Activated T-helper 2 cell treated with anti-CD3 and anti-CD28 coated beads, Interferon-gamma antibody, Interleukin-2, Interleukin-4, amounts not matched to agents 10 μg/mL and 5 μg/mL and 100 μg/mL, durations not matched to agents 14 hours and 24 hours and 36 hours (primary cell): ENCODE data around the gene KRT35. TPM values are rescaled to one million over a fixed set of nuclear protein-coding genes. Genes with fewer than 3 reads are reported as not detected.
"Not testable (repeated sequence)": the region's sequence is repeated elsewhere in the genome, so short reads cannot be mapped to it uniquely, and the experiment has no call there.

ENCODE experiments used
- DNase-seq: peaks from one replicate; pipeline ENCODE4 v3.0.0; 2021; ENCODE audit warnings: low spot score
- H3K27ac Mint-ChIP-seq: one replicate; pipeline ENCODE4 v1.8.0; 2021; ENCODE audit warnings: mixed read lengths
- H3K27me3 Mint-ChIP-seq: one replicate; pipeline ENCODE4 v1.8.0; 2021; ENCODE audit warnings: low read depth, mixed read lengths
- H3K36me3 Mint-ChIP-seq: one replicate; pipeline ENCODE4 v1.8.0; 2021; ENCODE audit warnings: low read depth, mixed read lengths
- H3K4me1 Mint-ChIP-seq: one replicate; pipeline ENCODE4 v1.8.0; 2021; ENCODE audit warnings: low read depth, mixed read lengths
- H3K4me3 Mint-ChIP-seq: one replicate; pipeline ENCODE4 v1.8.0; 2021; ENCODE audit warnings: low read depth, mild to moderate bottlenecking, moderate library complexity, mixed read lengths
- H3K9me3 Mint-ChIP-seq: one replicate; pipeline ENCODE4 v1.8.0; 2021; ENCODE audit warnings: mixed read lengths
- intact Hi-C: fragments of 100-400 bp; cut with micrococcal nuclease; formaldehyde crosslinking; loops from one replicate; pipeline ENCODE4 v1.15.1; 2023
- total RNA-seq: library from RNA; stranded (reverse); gene quantifications from 2 replicates; pipeline ENCODE4 v1.2.3, GENCODE V29; 2022

The KRT35 gene
- total RNA-seq, 1 donor from 2014 or later = not detected

DNA sequence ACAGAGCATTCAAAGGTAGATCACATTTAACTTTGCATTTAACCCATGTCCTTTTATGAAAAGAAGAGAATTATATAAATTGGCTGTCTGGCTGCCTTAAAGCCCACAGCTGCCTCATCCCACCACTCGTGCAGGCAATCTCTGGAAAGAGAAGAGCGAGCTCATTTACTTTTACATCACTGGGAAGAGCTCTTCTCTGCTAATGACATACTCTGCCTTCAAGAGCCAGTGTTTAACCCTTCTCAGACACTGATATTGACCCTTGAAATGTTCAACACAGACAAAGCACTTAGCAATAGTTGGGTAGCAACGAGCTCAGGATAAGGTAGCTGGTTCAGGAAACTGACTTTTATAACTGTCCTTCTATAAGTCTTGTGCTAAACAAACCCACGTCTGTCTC, 46.9 kb downstream of the KRT35 start:
- Mint-ChIP-seq H3K4me3 (no peak overlapping the region), H3K4me1 (no peaks in the 10 kb centered on the region), H3K36me3 (no peaks in the 10 kb centered on the region), H3K27me3 (peaks cover 8% of the 10 kb centered on the region), H3K9me3 (no peaks in the 10 kb centered on the region), H3K27ac (no peak overlapping the region)
- no peak for DNase-seq
- intact Hi-C loops = no loop called here

GRCh38 chr17:41433586-41433985, 47.4 kb downstream of the KRT35 start:
- DNase-seq = no peak
- Mint-ChIP-seq H3K36me3 (no peaks in the 10 kb centered on the region), H3K27ac (no peak overlapping the region), H3K27me3 (peaks cover 8% of the 10 kb centered on the region), H3K4me3 (no peak overlapping the region), H3K9me3 (no peaks in the 10 kb centered on the region), H3K4me1 (no peaks in the 10 kb centered on the region)
- intact Hi-C loops = no loop called here

GRCh38 chr17:41430376-41430775, 50.6 kb downstream of the KRT35 start:
- DNase-seq, H3K4me3 Mint-ChIP-seq, intact Hi-C loops, H3K27ac Mint-ChIP-seq, H3K9me3 Mint-ChIP-seq, H3K36me3 Mint-ChIP-seq, H3K4me1 Mint-ChIP-seq, H3K27me3 Mint-ChIP-seq: not testable (repeated sequence)

DNA sequence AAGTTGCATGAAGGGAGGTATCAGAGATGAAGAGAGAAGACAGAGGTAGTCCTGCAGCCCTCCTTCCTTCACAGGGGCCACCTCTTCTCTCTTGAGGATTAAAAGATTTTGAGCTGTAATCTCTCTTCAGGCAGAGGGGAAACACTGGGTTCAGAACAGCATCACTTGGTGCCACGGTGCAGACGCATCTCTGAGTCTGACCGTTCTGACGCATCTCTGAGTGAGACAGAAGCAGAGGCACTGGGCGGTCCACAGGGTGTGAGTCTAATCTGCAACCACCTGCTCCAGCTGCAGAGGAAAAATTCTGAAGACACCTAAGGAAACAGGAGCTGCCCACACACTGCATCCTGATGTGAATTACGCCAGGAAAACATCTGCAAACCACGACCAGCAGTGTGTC, 51.3 kb downstream of the KRT35 start:
- DNase-seq = no peak
- Mint-ChIP-seq H3K4me3 (no peak overlapping the region), H3K36me3 (no peaks in the 10 kb centered on the region), H3K27ac (no peak overlapping the region), H3K4me1 (no peaks in the 10 kb centered on the region), H3K9me3 (no peaks in the 10 kb centered on the region), H3K27me3 (peaks cover 4% of the 10 kb centered on the region)
- intact Hi-C loops = no loop called here

DNA sequence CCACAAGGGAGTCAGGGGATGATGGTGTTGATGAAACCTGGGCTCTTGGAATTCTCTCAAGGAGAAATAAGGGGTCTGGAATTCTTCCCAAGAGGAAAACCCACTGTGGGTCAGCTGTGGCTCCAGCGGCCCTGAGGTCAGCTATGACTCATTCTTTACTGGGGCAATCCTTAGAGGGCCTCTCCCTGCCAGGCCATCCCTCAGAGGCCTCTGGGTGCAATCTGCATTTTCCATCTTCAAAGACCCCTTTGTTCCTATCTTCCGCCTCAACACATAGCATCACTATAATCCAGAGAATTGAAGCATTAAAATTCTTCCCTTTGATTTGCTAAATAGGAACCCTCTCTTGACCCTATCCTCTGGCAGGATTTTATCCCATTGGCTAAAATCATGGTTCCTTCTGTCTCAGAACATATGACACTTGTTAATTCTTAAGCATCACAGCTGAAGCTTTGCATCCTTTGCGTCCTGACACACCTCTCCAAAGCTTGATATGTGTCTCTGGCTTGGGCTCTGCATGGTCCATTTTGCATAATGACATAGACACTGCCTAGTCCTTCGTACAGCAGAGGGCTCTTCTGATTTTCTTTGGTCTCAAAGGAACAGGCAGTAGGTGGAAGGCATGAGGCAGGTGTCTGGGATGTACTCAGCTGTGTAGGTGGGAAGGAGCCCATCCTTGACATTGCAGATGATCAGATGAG, 52.2 kb downstream of the KRT35 start:
- no peaks in the 10 kb centered on the region for H3K9me3 Mint-ChIP-seq
- no peaks in the 10 kb centered on the region for H3K36me3 Mint-ChIP-seq
- no peaks in the 10 kb centered on the region for H3K4me1 Mint-ChIP-seq
- no peak overlapping the region for H3K4me3 Mint-ChIP-seq
- H3K27me3 Mint-ChIP-seq = peaks cover 4% of the 10 kb centered on the region
- H3K27ac Mint-ChIP-seq = no peak overlapping the region
- DNase-seq = no peak
- intact Hi-C loops = no loop called here

Other genes with a start within 250 kb of the KRT35 start
- gene KRTAP9-3, start 248.7 kb downstream of the KRT35 start, total RNA-seq = not detected in 2 replicates
- gene KRTAP9-8, start 243.2 kb downstream of the KRT35 start, total RNA-seq = not detected in 2 replicates
- not detected in 2 replicates for gene KRTAP9-4, start 231.5 kb downstream of the KRT35 start, total RNA-seq
- not detected in 2 replicates for gene KRTAP9-9, start 225.8 kb downstream of the KRT35 start, total RNA-seq
- gene KRTAP9-6, start 215.8 kb downstream of the KRT35 start, total RNA-seq = not detected in 2 replicates
- not detected in 2 replicates for gene KRTAP9-7, start 205.5 kb downstream of the KRT35 start, total RNA-seq
- not detected in 2 replicates for gene KRTAP29-1, start 178.3 kb downstream of the KRT35 start, total RNA-seq
- gene KRTAP16-1, start 171.8 kb downstream of the KRT35 start, total RNA-seq = not detected in 2 replicates
- not detected in 2 replicates for gene KRTAP17-1, start 165.4 kb downstream of the KRT35 start, total RNA-seq
- gene KRT33A, start 130.3 kb downstream of the KRT35 start, total RNA-seq = not detected in 2 replicates
- not detected in 2 replicates for gene KRT33B, start 111.3 kb downstream of the KRT35 start, total RNA-seq
- gene KRT34, start 98.8 kb downstream of the KRT35 start, total RNA-seq = not detected in 2 replicates
- not detected in 2 replicates for gene KRT31, start 83.5 kb downstream of the KRT35 start, total RNA-seq
- gene KRT37, start 56.6 kb downstream of the KRT35 start, total RNA-seq = not detected in 2 replicates
- not detected in 2 replicates for gene KRT38, start 40.2 kb downstream of the KRT35 start, total RNA-seq
- gene KRT32, start 13.8 kb downstream of the KRT35 start, total RNA-seq = not detected in 2 replicates
- gene KRT36, start 8.8 kb upstream of the KRT35 start, total RNA-seq = not detected in 2 replicates
- gene KRT13, start 24.5 kb upstream of the KRT35 start, total RNA-seq = not detected in 2 replicates
- gene KRT15, start 37.7 kb upstream of the KRT35 start, total RNA-seq = not detected in 2 replicates
- not detected in 2 replicates for gene KRT19, start 47.2 kb upstream of the KRT35 start, total RNA-seq
- gene KRT9, start 90.9 kb upstream of the KRT35 start, total RNA-seq = not detected in 2 replicates
- gene KRT14, start 105.7 kb upstream of the KRT35 start, total RNA-seq = not detected in 2 replicates
- not detected in 2 replicates for gene KRT16, start 131.6 kb upstream of the KRT35 start, total RNA-seq
- not detected in 2 replicates for gene KRT17, start 143.4 kb upstream of the KRT35 start, total RNA-seq
- 779 and 785 TPM in 2 replicates for gene EIF1, start 207.7 kb upstream of the KRT35 start, total RNA-seq
- gene GAST, start 231.2 kb upstream of the KRT35 start, total RNA-seq = not detected in 2 replicates